GM18508 (cell line): ENCODE measurements around the gene PCDHGB6.
A peak's percentile ranks its signal among the peaks of the same experiment; 100 is the strongest.
"Not testable (repeated sequence)": the region's sequence is repeated elsewhere in the genome, so short reads cannot be mapped to it uniquely, and the experiment has no call there.

ENCODE experiments used
- ATAC-seq: cut with Tn5 transposase; IDR thresholded peaks from one replicate; pipeline ENCODE4 v1.9.1; 2021; ENCODE audit warnings: moderate number of reproducible peaks; ENCODE audit not compliant: insufficient read depth, unreplicated experiment

PCDHGB6 gene

GRCh38 chr5:141387557-141388311 lies 20.1 kb upstream of the PCDHGB6 start, which contains the start of gene PCDHGB4:
PCDHGB4 (plus strand) TSS chr5:141387698; CDS start chr5:141387885, 187 bp downstream.
- ATAC-seq = peak; percentile 89

GRCh38 chr5:141388661-141389060 lies 19.2 kb upstream of the PCDHGB6 start:
- ATAC-seq = no peak

GRCh38 chr5:141389153-141390042 lies 18.4 kb upstream of the PCDHGB6 start:
- ATAC-seq = no peak

- no peak for ATAC-seq
Measured at GRCh38 chr5:141392429-141393198, 15.2 kb upstream of the PCDHGB6 start, which contains the start of gene PCDHGA8. PCDHGA8 (plus strand) TSS chr5:141392633; CDS start chr5:141392814, 181 bp downstream.

- ATAC-seq = no peak
Measured at GRCh38 chr5:141393267-141393666, 14.6 kb upstream of the PCDHGB6 start.

- ATAC-seq = not testable (repeated sequence)
Measured at GRCh38 chr5:141394401-141395187, 13.2 kb upstream of the PCDHGB6 start.

GRCh38 chr5:141397756-141398551 lies 9.9 kb upstream of the PCDHGB6 start, which contains the start of gene PCDHGB5:
PCDHGB5 (plus strand) TSS chr5:141397947; CDS start chr5:141398128, 181 bp downstream.
- peak; percentile 97 for ATAC-seq

GRCh38 chr5:141398608-141399007 lies 9.2 kb upstream of the PCDHGB6 start:
- ATAC-seq = no peak

GRCh38 chr5:141399555-141400258 lies 8.1 kb upstream of the PCDHGB6 start:
- no peak for ATAC-seq

GRCh38 chr5:141402553-141403243 lies 5.1 kb upstream of the PCDHGB6 start, which contains the start of gene PCDHGA9:
PCDHGA9 (plus strand) TSS chr5:141402778; CDS start chr5:141402953, 175 bp downstream.
- ATAC-seq = no peak

- no peak for ATAC-seq
Measured at GRCh38 chr5:141403387-141403786, 4.4 kb upstream of the PCDHGB6 start.

- ATAC-seq = no peak
Measured at GRCh38 chr5:141409598-141410306, 1.9 kb downstream of the PCDHGB6 start.

- ATAC-seq = no peak
Measured at GRCh38 chr5:141411575-141411974, 3.8 kb downstream of the PCDHGB6 start.

GRCh38 chr5:141412854-141413539 lies 5.2 kb downstream of the PCDHGB6 start, which contains the start of gene PCDHGA10:
PCDHGA10 (plus strand) TSS chr5:141412987; CDS start chr5:141413176, 189 bp downstream.
- ATAC-seq = peak; percentile 69

- ATAC-seq = no peak
Measured at GRCh38 chr5:141413540-141414069, 5.8 kb downstream of the PCDHGB6 start.
